OCI-LY7 (cell line): ENCODE data around the gene ANKRD44.

Source experiments
- EZH2phosphoT487 ChIP-seq: fragments of 200-600 bp; sonication (generic); IDR thresholded peaks from 2 replicates; pipeline ENCODE4 v1.6.1; 2018; ENCODE audit warnings: low read depth, borderline replicate concordance, mild to moderate bottlenecking, mixed run types, antibody characterized with exemption, low read length, moderate library complexity, mixed read lengths
- TF ChIP-seq, protein P1 (sequence below): fragments of 200-600 bp; sonication (generic); conservative IDR thresholded peaks from 2 replicates; pipeline ENCODE4 v1.5.1; 2014; ENCODE audit warnings: mild to moderate bottlenecking, antibody characterized with exemption, low read length, moderate library complexity, mixed read lengths

DNA sequence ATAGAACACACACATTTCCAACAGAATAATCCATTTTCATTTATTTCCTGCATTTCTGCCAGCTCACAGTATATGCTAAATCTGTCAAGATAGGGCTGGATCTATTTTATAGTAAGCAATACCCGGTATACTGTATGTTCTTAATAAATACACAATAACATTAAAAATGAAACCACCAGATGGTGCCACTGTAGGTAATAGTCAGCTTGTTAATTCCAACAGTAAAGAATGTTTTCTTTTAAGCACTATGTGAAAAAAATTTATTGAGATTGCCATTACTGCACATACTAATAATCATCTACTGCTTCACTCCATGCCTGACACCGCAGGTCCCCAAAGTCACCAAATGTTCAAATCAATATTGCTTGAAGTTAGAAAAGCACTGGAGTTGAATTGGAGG, 252.6 kb downstream of the ANKRD44 start:
- TF ChIP-seq, protein P1, sequence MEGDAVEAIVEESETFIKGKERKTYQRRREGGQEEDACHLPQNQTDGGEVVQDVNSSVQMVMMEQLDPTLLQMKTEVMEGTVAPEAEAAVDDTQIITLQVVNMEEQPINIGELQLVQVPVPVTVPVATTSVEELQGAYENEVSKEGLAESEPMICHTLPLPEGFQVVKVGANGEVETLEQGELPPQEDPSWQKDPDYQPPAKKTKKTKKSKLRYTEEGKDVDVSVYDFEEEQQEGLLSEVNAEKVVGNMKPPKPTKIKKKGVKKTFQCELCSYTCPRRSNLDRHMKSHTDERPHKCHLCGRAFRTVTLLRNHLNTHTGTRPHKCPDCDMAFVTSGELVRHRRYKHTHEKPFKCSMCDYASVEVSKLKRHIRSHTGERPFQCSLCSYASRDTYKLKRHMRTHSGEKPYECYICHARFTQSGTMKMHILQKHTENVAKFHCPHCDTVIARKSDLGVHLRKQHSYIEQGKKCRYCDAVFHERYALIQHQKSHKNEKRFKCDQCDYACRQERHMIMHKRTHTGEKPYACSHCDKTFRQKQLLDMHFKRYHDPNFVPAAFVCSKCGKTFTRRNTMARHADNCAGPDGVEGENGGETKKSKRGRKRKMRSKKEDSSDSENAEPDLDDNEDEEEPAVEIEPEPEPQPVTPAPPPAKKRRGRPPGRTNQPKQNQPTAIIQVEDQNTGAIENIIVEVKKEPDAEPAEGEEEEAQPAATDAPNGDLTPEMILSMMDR: peak; percentile 43; the same call in 1 of the 2 replicates
- TF ChIP-seq EZH2phosphoT487: no peak
